ENCODE results near the gene ZCCHC17.

DNA sequence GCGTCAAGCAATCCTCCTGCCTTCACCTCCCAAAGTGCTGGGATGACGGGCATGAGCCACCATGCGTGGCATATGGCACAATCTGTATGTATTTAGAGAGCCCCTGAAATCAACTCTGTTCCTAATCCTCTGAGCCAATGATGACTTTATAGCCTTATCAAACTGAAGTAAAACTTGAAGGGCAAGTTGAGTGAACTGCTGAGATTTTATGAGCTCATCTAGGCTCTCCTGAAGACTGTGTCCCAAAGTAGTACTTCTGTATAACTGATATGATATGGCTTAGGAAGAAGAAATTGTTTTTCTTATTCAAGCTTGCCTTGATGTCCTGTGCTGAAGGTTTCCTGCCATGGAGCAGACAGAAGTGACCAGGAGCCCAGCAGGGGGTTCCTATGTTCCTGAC is 33.4 kb upstream of the ZCCHC17 start:
- no peak for TF ChIP-seq CTCF (IDR thresholded peaks at IDR 0.05 in 8 of 11, conservative IDR thresholded peaks at IDR 0.05 in 3 of 11)
- no peak for TF ChIP-seq POLR2A (IDR thresholded peaks at IDR 0.05)

Measured in spleen (tissue), 7 donors.